Measurements from ENCODE around the gene BTBD9. TPM values are rescaled to one million over a fixed set of nuclear protein-coding genes. Genes with fewer than 3 reads are reported as not detected.

The BTBD9 gene
- total RNA-seq, 1 donor from 2014 or later: 9.9 TPM

DNA sequence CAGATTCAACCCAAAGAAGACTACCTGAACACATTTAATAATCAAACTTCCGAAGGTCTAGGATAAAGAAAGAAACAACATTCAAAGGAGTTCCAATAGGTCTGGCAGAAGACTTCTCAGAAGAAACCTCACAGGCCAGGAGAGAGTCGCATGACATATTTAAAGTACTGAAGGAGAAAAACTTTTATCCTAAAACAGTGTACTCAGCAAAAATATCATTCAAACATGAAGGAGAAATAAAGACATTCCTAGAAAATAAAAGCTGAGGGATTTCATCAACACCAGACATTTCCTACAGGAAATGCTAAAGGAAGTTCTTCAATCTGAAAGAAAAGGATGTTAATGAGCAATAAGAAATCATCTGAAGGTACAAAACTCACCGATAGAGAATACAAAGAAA, 108.6 kb downstream of the BTBD9 start:
- no peaks in the 10 kb centered on the region for H3K27me3 ChIP-seq
- H3K27ac ChIP-seq: no peak overlapping the region
- intact Hi-C loops (cut with DNase I): no loop called here
- peaks cover 0 to 9% of the 10 kb centered on the region in 2 donors for H3K9me3 ChIP-seq
- no peak for DNase-seq (ENCODE audit: low spot score in 2 of 2)
- H3K4me3 ChIP-seq: no peak overlapping the region
- TF ChIP-seq, protein P1, sequence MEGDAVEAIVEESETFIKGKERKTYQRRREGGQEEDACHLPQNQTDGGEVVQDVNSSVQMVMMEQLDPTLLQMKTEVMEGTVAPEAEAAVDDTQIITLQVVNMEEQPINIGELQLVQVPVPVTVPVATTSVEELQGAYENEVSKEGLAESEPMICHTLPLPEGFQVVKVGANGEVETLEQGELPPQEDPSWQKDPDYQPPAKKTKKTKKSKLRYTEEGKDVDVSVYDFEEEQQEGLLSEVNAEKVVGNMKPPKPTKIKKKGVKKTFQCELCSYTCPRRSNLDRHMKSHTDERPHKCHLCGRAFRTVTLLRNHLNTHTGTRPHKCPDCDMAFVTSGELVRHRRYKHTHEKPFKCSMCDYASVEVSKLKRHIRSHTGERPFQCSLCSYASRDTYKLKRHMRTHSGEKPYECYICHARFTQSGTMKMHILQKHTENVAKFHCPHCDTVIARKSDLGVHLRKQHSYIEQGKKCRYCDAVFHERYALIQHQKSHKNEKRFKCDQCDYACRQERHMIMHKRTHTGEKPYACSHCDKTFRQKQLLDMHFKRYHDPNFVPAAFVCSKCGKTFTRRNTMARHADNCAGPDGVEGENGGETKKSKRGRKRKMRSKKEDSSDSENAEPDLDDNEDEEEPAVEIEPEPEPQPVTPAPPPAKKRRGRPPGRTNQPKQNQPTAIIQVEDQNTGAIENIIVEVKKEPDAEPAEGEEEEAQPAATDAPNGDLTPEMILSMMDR (IDR thresholded peaks at IDR 0.05): no peak
- H3K36me3 ChIP-seq: peaks cover 0 to 3% of the 10 kb centered on the region in 2 donors
- H3K4me1 ChIP-seq: no peaks in the 10 kb centered on the region

DNA sequence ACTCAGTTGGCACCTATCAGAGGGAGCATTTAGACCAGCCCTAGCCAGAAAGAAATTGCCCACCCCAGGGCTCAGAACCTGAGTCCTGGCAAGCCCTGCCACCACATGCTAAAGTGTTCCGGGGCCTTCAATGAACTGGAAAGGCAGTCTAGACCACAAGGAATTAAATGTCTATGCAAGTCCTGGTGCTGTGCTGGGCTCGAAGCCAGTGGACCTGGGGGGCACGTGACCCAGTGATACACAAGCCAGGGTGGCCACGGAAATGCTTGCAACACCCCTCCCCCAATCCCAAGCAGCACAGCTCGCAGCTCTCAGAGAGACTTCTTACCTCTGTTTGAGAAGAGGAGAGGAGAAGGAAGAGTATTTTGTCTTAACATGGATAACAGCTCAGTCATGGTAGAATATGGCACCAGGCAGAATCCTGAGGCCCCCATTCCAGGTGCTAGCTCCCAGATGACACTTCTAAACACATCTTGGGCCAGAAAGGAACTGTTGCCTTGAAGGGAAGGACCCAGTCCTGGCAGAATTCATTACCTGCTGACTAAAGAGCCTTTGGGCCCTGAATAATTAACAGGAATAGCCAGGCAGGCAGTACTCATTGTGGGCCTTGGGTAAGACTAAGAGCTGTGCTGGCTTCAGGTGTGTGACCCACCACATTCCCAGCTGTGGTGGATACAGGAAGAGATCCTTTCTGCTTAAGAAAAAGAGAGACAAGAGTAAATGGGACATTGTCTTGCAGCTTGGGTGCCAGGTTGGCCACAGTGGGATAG, 111.3 kb downstream of the BTBD9 start:
- Histone ChIP-seq H3K27ac (no peak overlapping the region), H3K4me1 (no peaks in the 10 kb centered on the region), H3K9me3 (peaks cover 0 to 13% of the 10 kb centered on the region in 2 donors), H3K4me3 (no peak overlapping the region), H3K27me3 (no peaks in the 10 kb centered on the region), H3K36me3 (peaks cover 0 to 7% of the 10 kb centered on the region in 2 donors)
- TF ChIP-seq, protein P1 (IDR thresholded peaks at IDR 0.05): no peak
- DNase-seq (ENCODE audit: low spot score in 2 of 2): no peak
- intact Hi-C loops (cut with DNase I): no loop called here

DNA sequence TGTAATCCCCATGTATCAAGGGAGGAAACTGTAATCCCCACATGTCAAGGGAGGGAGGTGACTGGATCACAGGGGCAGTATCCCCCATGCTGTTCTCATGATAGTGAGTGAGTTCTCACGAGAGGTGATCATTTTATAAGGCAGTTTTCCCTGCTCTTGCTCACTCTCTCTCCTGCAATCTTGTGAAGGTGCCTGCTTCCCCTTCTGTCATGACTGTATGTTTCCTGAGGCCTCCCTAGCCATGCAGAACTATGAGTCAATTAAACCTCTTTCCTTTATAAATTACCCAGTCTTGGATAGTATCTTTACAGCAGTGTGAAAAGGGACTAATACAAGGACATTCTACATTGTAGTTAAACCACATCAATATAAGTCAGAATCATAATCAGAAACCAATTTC, 112.4 kb downstream of the BTBD9 start:
- no peaks in the 10 kb centered on the region for H3K4me1 ChIP-seq
- TF ChIP-seq, protein P1 (IDR thresholded peaks at IDR 0.05): no peak
- no peak overlapping the region for H3K4me3 ChIP-seq
- DNase-seq (ENCODE audit: low spot score in 2 of 2): no peak
- H3K9me3 ChIP-seq: peaks cover 0 to 13% of the 10 kb centered on the region in 2 donors
- H3K36me3 ChIP-seq: peaks cover 0 to 7% of the 10 kb centered on the region in 2 donors
- intact Hi-C loops (cut with DNase I): no loop called here
- no peak overlapping the region for H3K27ac ChIP-seq
- no peaks in the 10 kb centered on the region for H3K27me3 ChIP-seq

DNA sequence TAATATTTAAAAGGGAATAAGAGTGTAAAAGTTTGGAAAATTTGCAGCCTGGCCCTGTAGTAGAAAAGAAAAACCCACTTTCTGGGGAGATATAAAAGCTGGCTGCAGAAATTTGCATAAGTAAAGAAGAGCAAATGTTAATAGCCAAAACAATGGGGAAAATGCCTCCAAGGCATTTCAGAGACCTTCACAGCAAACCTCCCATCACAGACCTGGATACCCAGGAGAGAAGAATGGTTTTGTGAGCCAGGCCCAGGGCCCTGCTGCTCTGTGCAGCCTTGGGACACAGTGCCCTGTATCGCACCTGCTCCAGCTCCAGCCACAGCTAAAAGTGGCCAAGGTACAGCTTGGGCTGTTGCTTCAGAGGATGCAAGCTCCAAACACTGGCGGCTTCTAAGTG, 113.8 kb downstream of the BTBD9 start:
- no peak for DNase-seq (ENCODE audit: low spot score in 2 of 2)
- H3K4me3 ChIP-seq: no peak overlapping the region
- no peaks in the 10 kb centered on the region for H3K27me3 ChIP-seq
- H3K4me1 ChIP-seq: no peaks in the 10 kb centered on the region
- intact Hi-C loops (cut with DNase I): no loop called here
- TF ChIP-seq, protein P1 (IDR thresholded peaks at IDR 0.05): no peak
- peaks cover 0 to 13% of the 10 kb centered on the region in 2 donors for H3K9me3 ChIP-seq
- peaks cover 0 to 7% of the 10 kb centered on the region in 2 donors for H3K36me3 ChIP-seq
- H3K27ac ChIP-seq: no peak overlapping the region

DNA sequence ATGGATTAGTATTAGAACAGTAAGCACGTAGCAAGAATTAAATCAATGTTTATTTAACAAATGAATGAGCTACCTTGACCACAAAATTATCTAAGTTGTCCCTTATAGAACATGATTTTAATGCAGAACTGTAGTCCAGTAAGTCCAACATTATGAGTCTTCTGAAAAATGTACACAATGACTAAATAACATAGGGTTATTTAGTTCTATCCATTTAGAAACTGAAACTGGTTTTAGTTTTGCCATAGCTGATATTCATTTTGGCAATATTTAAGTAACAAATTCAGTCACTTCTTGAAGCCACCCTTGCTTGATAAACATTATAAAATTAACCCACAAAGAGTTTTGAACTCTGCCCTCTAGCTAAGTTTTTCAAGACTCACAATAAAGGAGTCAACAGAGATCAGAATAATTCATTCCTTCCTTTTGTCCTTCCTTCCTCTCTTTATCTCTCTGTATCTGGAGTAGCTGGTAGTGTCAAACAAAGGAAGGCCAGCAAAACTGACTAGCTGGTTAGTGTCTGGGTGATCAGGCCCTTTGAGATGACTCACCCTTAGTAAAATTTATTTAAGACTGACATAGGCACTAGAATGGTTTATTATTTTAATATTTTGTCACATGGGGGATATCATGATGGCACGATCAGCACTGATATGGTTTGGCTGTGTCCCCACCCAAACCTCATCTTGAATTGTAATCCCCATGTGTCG, 115.1 kb downstream of the BTBD9 start:
- H3K4me1 ChIP-seq: no peaks in the 10 kb centered on the region
- H3K27me3 ChIP-seq: no peaks in the 10 kb centered on the region
- no peak overlapping the region for H3K4me3 ChIP-seq
- intact Hi-C loops (cut with DNase I): no loop called here
- TF ChIP-seq, protein P1 (IDR thresholded peaks at IDR 0.05): no peak
- peaks cover 0 to 7% of the 10 kb centered on the region in 2 donors for H3K36me3 ChIP-seq
- no peak for DNase-seq (ENCODE audit: low spot score in 2 of 2)
- peaks cover 0 to 13% of the 10 kb centered on the region in 2 donors for H3K9me3 ChIP-seq
- H3K27ac ChIP-seq: no peak overlapping the region

All from ascending aorta (tissue), 2 donors.